HepG2 (cell line): ENCODE measurements around the gene E2F1. TPM values are rescaled to one million over a fixed set of nuclear protein-coding genes. Genes with fewer than 3 reads are reported as not detected.

Experiments used
- ATAC-seq: fragments of 200-7000 bp; cut with Tn5 transposase; 3 replicates; pipeline ENCODE4 v1.9.1; 2020; ENCODE audit warnings: mild to moderate bottlenecking, moderate library complexity
- BruUV-seq: library from RNA; stranded (reverse); fragments of 400-500 nt; replicated peaks from 2 replicates; lab custom pipeline; 2021; lab: Mats Ljungman, UMichigan
- CTCF ChIA-PET: fragments of 300-600 bp; formaldehyde crosslinking; extraction: SDS; loops from one replicate; lab custom pipeline; 2021; ENCODE audit warnings: low total read pairs, inconsistent platforms, low intra/inter-chr PET ratio; lab: Yijun Ruan, JAX
- POLR2A ChIA-PET: fragments of 350-600 bp; sonication (Branson Sonifier 250); formaldehyde crosslinking; loops from one replicate; lab custom pipeline; 2020; ENCODE audit warnings: antibody characterized with exemption, inconsistent platforms; lab: Yijun Ruan, JAX
- DNase-seq: peaks from one replicate; pipeline ENCODE4 v3.0.0-alpha.2; 2015; ENCODE audit warnings: low spot score
- FAIRE-seq: peaks from 3 replicates; lab custom pipeline; 2011; peaks lifted over from hg19 to GRCh38; lab: Jason Lieb, UNC
- H2AFZ ChIP-seq: one replicate; pipeline ENCODE4 v1.6.1; 2011; ENCODE audit warnings: low read length, inconsistent platforms
- H3K27ac ChIP-seq: fragments of 300-600 bp; 3 replicates; pipeline ENCODE4 v1.8.0; 2011; ENCODE audit warnings: mixed run types, mild to moderate bottlenecking, mixed read lengths, low read length, inconsistent platforms; ENCODE audit not compliant: insufficient read depth; ENCODE audit errors: extremely low read length
- H3K27me3 ChIP-seq, 2 experiments: fragments of 200-600 bp in 1 of 2; 2 replicates in 1 of 2; 3 replicates in 1 of 2; pipeline versions ENCODE4 v1.6.0 to v1.8.0; 2011; ENCODE audit warnings: low read length in 2 of 2, mild to moderate bottlenecking in 2 of 2, moderate library complexity in 2 of 2, inconsistent platforms in 1 of 2; ENCODE audit not compliant: insufficient read depth in 2 of 2, control insufficient read depth in 1 of 2
- H3K36me3 ChIP-seq, 2 experiments: fragments of 200-600 bp in 1 of 2; replicated peaks in 1 of 2; 2 replicates in 1 of 2; 3 replicates in 1 of 2; pipeline versions ENCODE4 v1.5.1 to v1.8.0; 2011; ENCODE audit warnings: low read length in 2 of 2, inconsistent platforms in 1 of 2; ENCODE audit not compliant: insufficient read depth in 2 of 2, control insufficient read depth in 1 of 2
- H3K4me1 ChIP-seq: 2 replicates; pipeline ENCODE4 v1.5.1; 2012; ENCODE audit warnings: low read length, inconsistent platforms; ENCODE audit not compliant: insufficient read depth
- H3K4me2 ChIP-seq: 2 replicates; pipeline ENCODE4 v1.6.0; 2011; ENCODE audit warnings: low read depth, low read length, inconsistent platforms
- H3K4me3 ChIP-seq, 3 experiments: fragments of 200-600 bp in 1 of 3; sonication (generic), shearing (Covaris generic) in 1 of 3; replicated peaks in 1 of 3; 2 replicates each; pipeline ENCODE4 v1.5.1; 2011 to 2016; ENCODE audit warnings: low read length in 3 of 3, inconsistent platforms in 2 of 3, low read depth in 2 of 3, mild to moderate bottlenecking in 2 of 3, control low read depth in 1 of 3, mixed read lengths in 1 of 3; ENCODE audit not compliant: insufficient read depth in 1 of 3
- H3K79me2 ChIP-seq: one replicate; pipeline ENCODE4 v1.6.1; 2011; ENCODE audit warnings: low read length, inconsistent platforms; ENCODE audit not compliant: insufficient read depth
- H3K9ac ChIP-seq: 2 replicates; pipeline ENCODE4 v1.6.0; 2011; ENCODE audit warnings: mild to moderate bottlenecking, low read depth, low read length, inconsistent platforms; ENCODE audit not compliant: insufficient read depth
- H3K9me3 ChIP-seq: 2 replicates; pipeline ENCODE4 v1.5.1; 2012; ENCODE audit warnings: mild to moderate bottlenecking, low read length
- H4K20me1 ChIP-seq: 2 replicates; pipeline ENCODE4 v1.6.0; 2011; ENCODE audit warnings: inconsistent platforms, mild to moderate bottlenecking, low read length, moderate library complexity; ENCODE audit not compliant: insufficient read depth
- CENPBD1 ChIP-seq: sonication (generic); formaldehyde crosslinking; IDR thresholded peaks from 2 replicates; pipeline ENCODE4 v1.8.0; 2022; ENCODE audit warnings: missing genetic modification reagents, low read depth, mild to moderate bottlenecking, borderline replicate concordance
- MAFF ChIP-seq: IDR thresholded peaks from 2 replicates; pipeline ENCODE4 v1.6.1; 2011; ENCODE audit warnings: low read depth, low read length, improper control_type of control experiment
- ZNF644 ChIP-seq: IDR thresholded peaks from 2 replicates; pipeline ENCODE4 v1.6.1; 2016; ENCODE audit warnings: low read depth
- ZNF704 ChIP-seq: sonication (generic); formaldehyde crosslinking; IDR thresholded peaks from 2 replicates; pipeline ENCODE4 v1.8.1; 2023; ENCODE audit warnings: mild to moderate bottlenecking, inconsistent platforms, moderate library complexity, missing genetic modification reagents, borderline replicate concordance
- WGBS: methylation state at CpG from one replicate; pipeline ENCODE4 v1.1.6; 2017; ENCODE audit warnings: low lambda C conversion rate; 5-methylcytosine and 5-hydroxymethylcytosine counted together
- in situ Hi-C: cut with HindIII; loops from 2 replicates; pipeline ENCODE4 v1.10.0; 2017; ENCODE audit warnings: low pct_unique_long_range_greater_than_20kb; ENCODE audit not compliant: extremely low pct_ligation_motif_present
- intact Hi-C: fragments of 100-400 bp; cut with micrococcal nuclease; formaldehyde crosslinking; loops from one replicate; pipeline ENCODE4 v1.10.0; 2022; ENCODE audit not compliant: unreplicated experiment
- polyA plus RNA-seq, 8 experiments: library from polyadenylated mRNA; depleted of rRNA in 3 of 8; stranded (reverse) in 7 of 8; unstranded in 1 of 8; fragments of >200 nt; fragmentation: Illumina TruSeq in 4 of 8; extraction: Trizol in 4 of 8; gene quantifications; 2 replicates each; pipeline versions ENCODE4 v1.2.1 to v1.2.3, GENCODE V29; 2011 to 2016; ENCODE audit warnings: low read depth in 4 of 8, missing spikeins in 1 of 8, mixed read lengths in 1 of 8; ENCODE audit not compliant: insufficient read depth in 1 of 8
- total RNA-seq, 5 experiments: library from RNA; depleted of rRNA; stranded (reverse); fragments of >200 nt; fragmentation: Illumina TruSeq; extraction: Trizol; gene quantifications; 2 replicates each; pipeline ENCODE4 v1.2.3, GENCODE V29; 2016; ENCODE audit warnings: low read depth in 1 of 5
- TF ChIP-seq, protein P1 (sequence below): sonication (generic); formaldehyde crosslinking; IDR thresholded peaks from 2 replicates; pipeline ENCODE4 v1.5.0; 2020; ENCODE audit warnings: mild to moderate bottlenecking, missing genetic modification reagents
- TF ChIP-seq, protein P2 (sequence below): IDR thresholded peaks from 2 replicates; pipeline ENCODE4 v1.6.1; 2012; ENCODE audit warnings: low read depth, low read length, improper control_type of control experiment
- TF ChIP-seq, protein P3 (sequence below): sonication (generic); formaldehyde crosslinking; IDR thresholded peaks from 2 replicates; pipeline ENCODE4 v1.4.0; 2020; ENCODE audit warnings: mild to moderate bottlenecking, missing genetic modification reagents
- TF ChIP-seq, protein P4 (sequence below): sonication (generic); formaldehyde crosslinking; IDR thresholded peaks from 2 replicates; pipeline ENCODE4 v1.5.1; 2020; ENCODE audit warnings: mild to moderate bottlenecking, missing genetic modification reagents, moderate library complexity

The E2F1 gene
- total and polyA plus RNA-seq, 2 of the 13 experiments (the other 11 are each of a cell fraction or from before 2014, with no cell fraction given) = 25.5 to 39.4 TPM

- TF ChIP-seq, protein P1, sequence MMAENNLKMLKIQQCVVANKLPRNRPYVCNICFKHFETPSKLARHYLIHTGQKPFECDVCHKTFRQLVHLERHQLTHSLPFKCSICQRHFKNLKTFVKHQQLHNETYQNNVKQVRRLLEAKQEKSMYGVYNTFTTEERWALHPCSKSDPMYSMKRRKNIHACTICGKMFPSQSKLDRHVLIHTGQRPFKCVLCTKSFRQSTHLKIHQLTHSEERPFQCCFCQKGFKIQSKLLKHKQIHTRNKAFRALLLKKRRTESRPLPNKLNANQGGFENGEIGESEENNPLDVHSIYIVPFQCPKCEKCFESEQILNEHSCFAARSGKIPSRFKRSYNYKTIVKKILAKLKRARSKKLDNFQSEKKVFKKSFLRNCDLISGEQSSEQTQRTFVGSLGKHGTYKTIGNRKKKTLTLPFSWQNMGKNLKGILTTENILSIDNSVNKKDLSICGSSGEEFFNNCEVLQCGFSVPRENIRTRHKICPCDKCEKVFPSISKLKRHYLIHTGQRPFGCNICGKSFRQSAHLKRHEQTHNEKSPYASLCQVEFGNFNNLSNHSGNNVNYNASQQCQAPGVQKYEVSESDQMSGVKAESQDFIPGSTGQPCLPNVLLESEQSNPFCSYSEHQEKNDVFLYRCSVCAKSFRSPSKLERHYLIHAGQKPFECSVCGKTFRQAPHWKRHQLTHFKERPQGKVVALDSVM (CRISPR knock-in tag) = 0 out of 2 replicates have a peak, but pooled peaks have one; percentile 32
- TF ChIP-seq MAFF (no peak), CENPBD1 (no peak), ZNF704 (CRISPR knock-in tag) (no peak)
These were observed 25.2 kb upstream of the E2F1 start (continued) for GRCh38 chr20:33711446-33711738.

- no peak overlapping the region for H2AFZ ChIP-seq
- H3K9me3 ChIP-seq = no peaks in the 10 kb centered on the region
- no peak overlapping the region for H3K27ac ChIP-seq
- TF ChIP-seq, protein P2, sequence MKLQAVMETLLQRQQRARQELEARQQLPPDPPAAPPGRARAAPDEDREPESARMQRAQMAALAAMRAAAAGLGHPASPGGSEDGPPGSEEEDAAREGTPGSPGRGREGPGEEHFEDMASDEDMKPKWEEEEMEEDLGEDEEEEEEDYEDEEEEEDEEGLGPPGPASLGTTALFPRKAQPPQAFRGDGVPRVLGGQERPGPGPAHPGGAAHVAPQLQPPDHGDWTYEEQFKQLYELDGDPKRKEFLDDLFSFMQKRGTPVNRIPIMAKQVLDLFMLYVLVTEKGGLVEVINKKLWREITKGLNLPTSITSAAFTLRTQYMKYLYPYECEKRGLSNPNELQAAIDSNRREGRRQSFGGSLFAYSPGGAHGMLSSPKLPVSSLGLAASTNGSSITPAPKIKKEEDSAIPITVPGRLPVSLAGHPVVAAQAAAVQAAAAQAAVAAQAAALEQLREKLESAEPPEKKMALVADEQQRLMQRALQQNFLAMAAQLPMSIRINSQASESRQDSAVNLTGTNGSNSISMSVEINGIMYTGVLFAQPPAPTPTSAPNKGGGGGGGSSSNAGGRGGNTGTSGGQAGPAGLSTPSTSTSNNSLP = 0 out of 2 replicates have a peak, but pooled peaks have one; percentile 32
- TF ChIP-seq, protein P3, sequence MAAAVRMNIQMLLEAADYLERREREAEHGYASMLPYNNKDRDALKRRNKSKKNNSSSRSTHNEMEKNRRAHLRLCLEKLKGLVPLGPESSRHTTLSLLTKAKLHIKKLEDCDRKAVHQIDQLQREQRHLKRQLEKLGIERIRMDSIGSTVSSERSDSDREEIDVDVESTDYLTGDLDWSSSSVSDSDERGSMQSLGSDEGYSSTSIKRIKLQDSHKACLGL = no peak
- peak; percentile 57; the same call in 1 of the 2 replicates for TF ChIP-seq ZNF644
- TF ChIP-seq, protein P4, sequence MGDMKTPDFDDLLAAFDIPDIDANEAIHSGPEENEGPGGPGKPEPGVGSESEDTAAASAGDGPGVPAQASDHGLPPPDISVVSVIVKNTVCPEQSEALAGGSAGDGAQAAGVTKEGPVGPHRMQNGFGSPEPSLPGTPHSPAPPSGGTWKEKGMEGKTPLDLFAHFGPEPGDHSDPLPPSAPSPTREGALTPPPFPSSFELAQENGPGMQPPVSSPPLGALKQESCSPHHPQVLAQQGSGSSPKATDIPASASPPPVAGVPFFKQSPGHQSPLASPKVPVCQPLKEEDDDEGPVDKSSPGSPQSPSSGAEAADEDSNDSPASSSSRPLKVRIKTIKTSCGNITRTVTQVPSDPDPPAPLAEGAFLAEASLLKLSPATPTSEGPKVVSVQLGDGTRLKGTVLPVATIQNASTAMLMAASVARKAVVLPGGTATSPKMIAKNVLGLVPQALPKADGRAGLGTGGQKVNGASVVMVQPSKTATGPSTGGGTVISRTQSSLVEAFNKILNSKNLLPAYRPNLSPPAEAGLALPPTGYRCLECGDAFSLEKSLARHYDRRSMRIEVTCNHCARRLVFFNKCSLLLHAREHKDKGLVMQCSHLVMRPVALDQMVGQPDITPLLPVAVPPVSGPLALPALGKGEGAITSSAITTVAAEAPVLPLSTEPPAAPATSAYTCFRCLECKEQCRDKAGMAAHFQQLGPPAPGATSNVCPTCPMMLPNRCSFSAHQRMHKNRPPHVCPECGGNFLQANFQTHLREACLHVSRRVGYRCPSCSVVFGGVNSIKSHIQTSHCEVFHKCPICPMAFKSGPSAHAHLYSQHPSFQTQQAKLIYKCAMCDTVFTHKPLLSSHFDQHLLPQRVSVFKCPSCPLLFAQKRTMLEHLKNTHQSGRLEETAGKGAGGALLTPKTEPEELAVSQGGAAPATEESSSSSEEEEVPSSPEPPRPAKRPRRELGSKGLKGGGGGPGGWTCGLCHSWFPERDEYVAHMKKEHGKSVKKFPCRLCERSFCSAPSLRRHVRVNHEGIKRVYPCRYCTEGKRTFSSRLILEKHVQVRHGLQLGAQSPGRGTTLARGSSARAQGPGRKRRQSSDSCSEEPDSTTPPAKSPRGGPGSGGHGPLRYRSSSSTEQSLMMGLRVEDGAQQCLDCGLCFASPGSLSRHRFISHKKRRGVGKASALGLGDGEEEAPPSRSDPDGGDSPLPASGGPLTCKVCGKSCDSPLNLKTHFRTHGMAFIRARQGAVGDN (CRISPR knock-in tag) = peak; percentile 53
These were observed 24.7 kb upstream of the E2F1 start for GRCh38 chr20:33710681-33711445.

More at GRCh38 chr20:33710681-33711445, 24.7 kb upstream of the E2F1 start:
- no peaks in the 10 kb centered on the region for H4K20me1 ChIP-seq
- in situ Hi-C loops (no loop called here), intact Hi-C loops (no loop called here)
- no peak overlapping the region for H3K9ac ChIP-seq
- FAIRE-seq (no peak), DNase-seq (peak; percentile 51), ATAC-seq (peak; percentile 44)
- ChIA-PET CTCF (no interaction called here), POLR2A (no interaction called here)
- no TSS peak for BruUV-seq
- 7% methylated on average over 14 of the region's 14 CpGs for WGBS
- no peaks in the 10 kb centered on the region for H3K36me3 ChIP-seq
- H3K27me3 ChIP-seq = peaks cover 2 to 4% of the 10 kb centered on the region in 2 experiments; a peak in 2 of 5 replicates
- peaks cover 79% of the 10 kb centered on the region for H3K4me1 ChIP-seq
- no peaks in the 10 kb centered on the region for H3K79me2 ChIP-seq
- peak overlapping the region in 1 of 3 experiments; percentile 14; a peak in 1 of 6 replicates for H3K4me3 ChIP-seq
- peak overlapping the region; percentile 43 for H3K4me2 ChIP-seq
